Duodenal mucosa (tissue), 2 donors: ENCODE measurements around the gene SOX6.

Source experiments
- H3K27ac ChIP-seq: one replicate; pipeline ENCODE4 v1.7.0; 2013; ENCODE audit warnings: low read depth, low read length
- H3K27me3 ChIP-seq, 2 donors: one replicate each; pipeline ENCODE4 v1.7.0; 2013; ENCODE audit warnings: low read length in 2 of 2, control low read depth in 1 of 2; ENCODE audit not compliant: insufficient read depth in 2 of 2, control insufficient read depth in 1 of 2
- H3K36me3 ChIP-seq, 2 donors: one replicate each; pipeline ENCODE4 v1.7.0; 2013; ENCODE audit warnings: low read length in 2 of 2, control low read depth in 1 of 2; ENCODE audit not compliant: insufficient read depth in 2 of 2, control insufficient read depth in 1 of 2
- H3K4me1 ChIP-seq, 2 donors: one replicate each; pipeline ENCODE4 v1.7.0; 2013; ENCODE audit warnings: low read length in 2 of 2, control low read depth in 1 of 2; ENCODE audit not compliant: insufficient read depth in 2 of 2, control insufficient read depth in 1 of 2
- H3K4me3 ChIP-seq, 2 donors: one replicate each; pipeline ENCODE4 v1.7.0; 2013; ENCODE audit warnings: low read length in 2 of 2, low read depth in 1 of 2
- H3K9ac ChIP-seq, 2 donors: one replicate each; pipeline ENCODE4 v1.7.0; 2013; ENCODE audit warnings: low read length in 2 of 2, low read depth in 1 of 2
- H3K9me3 ChIP-seq, 2 donors: one replicate each; pipeline ENCODE4 v1.7.0; 2013; ENCODE audit warnings: low read length in 2 of 2, control low read depth in 1 of 2; ENCODE audit not compliant: control insufficient read depth in 1 of 2

The SOX6 gene

DNA sequence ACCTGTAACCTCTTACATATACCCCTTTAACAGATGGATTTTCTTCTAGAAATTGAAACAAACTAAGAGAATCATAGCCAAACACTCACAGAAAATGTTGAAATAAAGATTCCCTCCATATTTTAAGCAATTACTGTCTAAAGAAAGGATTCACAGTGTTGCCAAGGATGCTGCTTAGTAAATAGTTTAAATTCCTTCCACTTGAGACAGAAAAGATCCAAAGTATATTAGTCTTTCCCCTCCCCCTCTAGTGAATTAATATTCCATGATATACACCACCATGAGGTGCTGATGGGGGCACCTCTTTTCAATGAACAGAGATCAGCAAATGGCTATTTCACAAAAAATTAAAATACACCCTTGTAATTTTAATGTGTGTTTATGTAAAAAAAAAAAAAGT lies 186.8 kb downstream of the SOX6 start:
- Histone ChIP-seq H3K9me3 (no peaks in the 10 kb centered on the region), H3K36me3 (no peaks in the 10 kb centered on the region), H3K27ac (no peak overlapping the region), H3K4me3 (no peak overlapping the region), H3K4me1 (no peaks in the 10 kb centered on the region), H3K9ac (no peak overlapping the region), H3K27me3 (no peaks in the 10 kb centered on the region)

DNA sequence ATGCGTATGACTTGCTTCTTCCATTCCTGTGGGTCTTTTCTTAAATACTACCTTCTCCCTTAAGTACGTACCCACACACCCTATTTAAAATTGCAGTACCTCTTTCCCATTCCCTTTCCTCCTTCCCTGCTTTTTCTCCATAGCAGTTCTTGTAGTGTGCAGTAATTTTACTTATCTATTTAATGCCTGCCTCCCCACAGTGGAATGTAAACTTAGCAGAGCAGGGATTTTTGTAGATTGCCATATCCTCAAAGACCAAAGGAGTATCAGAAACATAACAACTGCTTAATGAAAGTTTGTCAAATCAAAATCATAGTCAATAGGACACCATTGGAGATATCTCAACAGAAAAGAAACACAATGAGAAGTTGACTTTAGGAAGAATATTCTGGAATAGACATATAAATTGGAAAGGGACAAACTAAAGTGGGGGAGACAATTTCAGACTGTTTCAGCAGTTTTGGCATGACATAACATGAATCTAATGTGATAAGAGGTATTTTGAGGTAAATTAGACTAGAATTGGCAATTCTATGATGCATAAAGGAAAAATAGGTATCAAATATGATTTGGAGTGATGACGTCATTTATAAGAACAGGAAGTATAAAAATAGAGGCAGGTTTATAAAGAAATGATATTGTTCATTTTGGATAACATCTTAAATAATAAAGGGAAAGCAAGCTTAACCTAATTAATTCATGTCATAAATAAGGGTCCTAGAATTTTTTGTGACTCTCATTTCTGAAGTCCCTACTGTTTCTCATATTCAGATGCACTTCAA lies 188.4 kb downstream of the SOX6 start:
- no peaks in the 10 kb centered on the region for H3K27me3 ChIP-seq
- H3K4me3 ChIP-seq, result no peak overlapping the region
- H3K36me3 ChIP-seq, result no peaks in the 10 kb centered on the region
- no peak overlapping the region for H3K27ac ChIP-seq
- no peaks in the 10 kb centered on the region for H3K4me1 ChIP-seq
- H3K9ac ChIP-seq, result no peak overlapping the region
- H3K9me3 ChIP-seq, result no peaks in the 10 kb centered on the region

DNA sequence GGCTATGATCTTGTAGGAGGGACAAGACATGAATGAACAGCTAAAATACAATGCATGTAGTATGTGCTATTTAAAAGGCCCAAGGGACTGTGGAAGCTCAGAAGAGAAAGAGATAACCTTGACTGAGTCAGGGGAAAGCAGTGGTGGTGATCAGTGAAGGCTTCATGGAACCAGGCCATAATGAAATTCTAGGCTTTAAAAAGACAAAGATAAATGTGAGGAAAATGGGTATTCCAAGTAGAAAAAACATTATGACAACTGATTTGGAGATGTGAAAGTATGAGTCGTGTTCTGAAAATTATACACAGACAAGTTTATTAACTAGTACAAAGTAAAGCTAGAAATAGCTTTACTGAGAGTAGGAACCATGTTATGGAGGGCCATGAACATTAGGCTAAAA lies 189.8 kb downstream of the SOX6 start:
- no peak overlapping the region for H3K9ac ChIP-seq
- no peak overlapping the region for H3K4me3 ChIP-seq
- no peaks in the 10 kb centered on the region for H3K36me3 ChIP-seq
- H3K27ac ChIP-seq, result no peak overlapping the region
- H3K4me1 ChIP-seq, result no peaks in the 10 kb centered on the region
- H3K9me3 ChIP-seq, result no peaks in the 10 kb centered on the region
- no peaks in the 10 kb centered on the region for H3K27me3 ChIP-seq

DNA sequence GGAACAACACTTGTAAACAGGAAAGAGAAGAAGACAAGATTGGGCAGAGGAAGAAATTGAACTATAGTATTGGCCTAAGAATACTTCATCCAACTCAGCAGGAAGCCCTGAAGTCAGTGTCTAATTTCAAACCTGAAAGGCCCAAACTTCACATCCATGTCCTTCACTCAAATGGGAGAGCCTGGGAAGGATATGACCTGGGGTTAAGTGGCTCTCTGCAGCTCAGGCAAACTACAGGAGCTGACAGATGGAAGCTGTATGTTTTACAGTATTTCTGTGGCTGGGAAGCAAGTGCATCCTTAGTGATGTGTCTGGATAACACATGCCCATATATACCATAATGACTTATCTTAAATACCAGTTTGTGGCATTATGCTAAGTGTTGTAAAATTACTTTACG lies 196.2 kb downstream of the SOX6 start:
- H3K4me1 ChIP-seq, result no peaks in the 10 kb centered on the region
- H3K27me3 ChIP-seq, result no peaks in the 10 kb centered on the region
- no peak overlapping the region for H3K4me3 ChIP-seq
- no peak overlapping the region for H3K9ac ChIP-seq
- H3K27ac ChIP-seq, result no peak overlapping the region
- no peaks in the 10 kb centered on the region for H3K36me3 ChIP-seq
- no peaks in the 10 kb centered on the region for H3K9me3 ChIP-seq

DNA sequence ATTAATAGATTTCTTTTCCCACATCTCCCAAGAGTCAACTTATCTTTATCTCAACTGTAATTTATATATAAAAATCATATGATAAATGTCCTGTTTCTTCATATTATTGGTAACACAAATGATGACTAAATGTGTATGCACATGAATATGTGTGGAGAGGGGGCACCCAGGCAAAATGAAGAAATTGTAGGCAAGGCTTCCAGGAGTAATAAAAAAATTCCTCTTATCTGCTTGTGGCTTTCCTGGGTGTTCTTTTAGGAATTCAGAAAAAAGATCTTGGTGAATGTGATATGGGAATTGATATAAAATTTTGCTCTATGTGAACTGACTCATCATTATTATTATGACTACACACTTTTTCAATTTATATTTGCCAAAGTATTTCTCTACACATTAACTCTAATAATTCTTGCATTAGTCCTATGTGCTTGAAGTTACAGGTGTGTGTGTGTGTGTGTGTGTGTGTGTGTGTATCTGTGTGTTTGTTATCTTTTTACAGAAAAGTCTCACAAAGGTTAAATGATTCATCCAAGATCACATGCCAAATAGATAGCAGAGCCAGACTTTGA lies 197.8 kb downstream of the SOX6 start:
- Histone ChIP-seq H3K4me1 (no peaks in the 10 kb centered on the region), H3K9me3 (no peaks in the 10 kb centered on the region), H3K4me3 (no peak overlapping the region), H3K27ac (no peak overlapping the region), H3K36me3 (no peaks in the 10 kb centered on the region), H3K9ac (no peak overlapping the region), H3K27me3 (no peaks in the 10 kb centered on the region)

DNA sequence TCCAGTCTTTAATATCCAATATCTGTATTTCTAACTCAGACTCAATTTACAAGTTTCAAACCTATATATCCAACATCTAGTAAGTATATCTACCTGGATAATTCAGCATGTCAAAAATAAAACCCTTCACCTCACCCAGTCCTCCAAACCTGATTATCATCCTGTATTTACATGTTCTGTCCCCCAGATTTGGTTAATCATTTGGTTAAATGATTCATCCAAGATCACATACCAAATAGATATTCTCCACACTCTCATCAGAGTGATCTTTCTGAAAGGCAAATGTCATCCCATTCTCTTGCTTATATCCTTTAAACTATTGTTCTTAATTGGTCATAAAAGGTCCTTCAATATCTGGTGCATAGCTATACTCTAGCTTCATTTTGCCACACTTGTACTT lies 199.0 kb downstream of the SOX6 start:
- no peaks in the 10 kb centered on the region for H3K36me3 ChIP-seq
- no peaks in the 10 kb centered on the region for H3K27me3 ChIP-seq
- no peaks in the 10 kb centered on the region for H3K4me1 ChIP-seq
- no peaks in the 10 kb centered on the region for H3K9me3 ChIP-seq
- no peak overlapping the region for H3K27ac ChIP-seq
- no peak overlapping the region for H3K4me3 ChIP-seq
- no peak overlapping the region for H3K9ac ChIP-seq

DNA sequence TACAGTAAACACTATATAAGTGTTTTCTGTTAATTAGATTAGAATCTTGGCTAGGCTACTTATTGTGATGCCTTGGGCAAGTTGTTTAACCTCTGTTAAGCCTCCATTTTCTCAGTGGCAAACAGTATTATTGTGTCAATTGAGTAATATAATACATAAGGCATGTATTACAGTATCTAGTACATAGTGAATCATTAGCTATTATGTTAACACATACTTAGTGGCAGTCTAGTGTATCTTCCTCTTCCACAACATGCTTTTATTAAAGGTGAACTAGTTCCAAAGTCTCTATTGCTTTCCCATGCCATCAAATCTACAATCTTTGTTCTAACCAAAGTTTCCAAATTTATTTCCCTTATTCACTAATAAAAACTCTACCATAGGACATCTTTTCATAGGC lies 200.9 kb downstream of the SOX6 start:
- Histone ChIP-seq H3K4me1 (no peaks in the 10 kb centered on the region), H3K9ac (no peak overlapping the region), H3K36me3 (no peaks in the 10 kb centered on the region), H3K27ac (no peak overlapping the region), H3K27me3 (no peaks in the 10 kb centered on the region), H3K4me3 (no peak overlapping the region), H3K9me3 (no peaks in the 10 kb centered on the region)

DNA sequence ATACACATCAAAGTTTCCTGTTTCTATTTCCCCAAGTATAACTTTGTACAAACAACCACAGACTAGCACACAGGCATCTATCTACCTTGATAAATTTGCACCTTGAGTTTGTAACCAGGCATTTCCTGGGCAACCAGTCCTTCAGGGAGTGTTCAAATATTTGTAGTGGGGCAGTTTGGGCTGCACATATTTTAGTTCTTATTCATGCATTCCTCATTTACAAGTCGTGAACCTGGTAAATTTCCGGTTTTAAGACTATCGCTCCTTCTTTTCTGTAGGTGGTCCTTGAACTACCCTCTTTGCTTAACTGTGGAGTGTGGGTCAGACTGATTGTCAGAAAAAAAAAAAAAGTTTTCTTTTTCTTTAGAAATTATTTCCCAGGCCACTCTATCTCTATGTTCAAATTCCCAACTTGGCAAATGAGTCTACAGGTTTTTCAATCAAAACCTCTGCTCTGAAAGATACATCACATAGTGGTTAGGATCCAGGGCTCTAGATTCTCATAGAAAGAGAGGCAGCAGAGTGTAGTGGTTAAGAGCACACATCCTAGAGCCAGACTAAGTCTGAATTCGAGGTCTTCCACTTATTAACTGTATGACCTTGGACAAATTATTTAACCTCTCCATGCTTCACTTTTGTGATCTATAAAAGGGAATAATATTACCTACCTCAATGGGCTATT lies 201.5 kb downstream of the SOX6 start:
- H3K36me3 ChIP-seq, result no peaks in the 10 kb centered on the region
- no peaks in the 10 kb centered on the region for H3K27me3 ChIP-seq
- no peaks in the 10 kb centered on the region for H3K4me1 ChIP-seq
- H3K4me3 ChIP-seq, result no peak overlapping the region
- no peak overlapping the region for H3K9ac ChIP-seq
- no peak overlapping the region for H3K27ac ChIP-seq
- H3K9me3 ChIP-seq, result no peaks in the 10 kb centered on the region

DNA sequence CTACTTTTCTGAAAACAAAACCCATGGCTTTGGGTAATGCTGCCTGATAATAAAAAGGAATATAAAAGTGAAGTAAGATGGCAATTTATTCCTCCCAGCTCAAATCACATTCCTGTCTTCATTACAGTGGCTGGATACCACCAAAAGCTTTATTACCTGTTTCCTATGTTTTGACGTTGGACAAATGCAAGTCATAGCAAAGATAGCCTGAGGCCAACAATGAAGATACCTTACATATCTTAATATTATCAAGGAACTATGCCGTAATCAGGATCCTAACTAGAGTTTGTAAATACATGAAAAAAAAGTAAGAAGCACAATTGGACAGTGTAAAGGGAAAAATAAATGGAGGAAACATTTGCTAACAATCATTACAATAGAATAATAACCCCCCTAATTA lies 202.4 kb downstream of the SOX6 start:
- H3K36me3 ChIP-seq, result no peaks in the 10 kb centered on the region
- no peaks in the 10 kb centered on the region for H3K27me3 ChIP-seq
- no peaks in the 10 kb centered on the region for H3K4me1 ChIP-seq
- H3K4me3 ChIP-seq, result no peak overlapping the region
- H3K27ac ChIP-seq, result no peak overlapping the region
- no peaks in the 10 kb centered on the region for H3K9me3 ChIP-seq
- no peak overlapping the region for H3K9ac ChIP-seq

DNA sequence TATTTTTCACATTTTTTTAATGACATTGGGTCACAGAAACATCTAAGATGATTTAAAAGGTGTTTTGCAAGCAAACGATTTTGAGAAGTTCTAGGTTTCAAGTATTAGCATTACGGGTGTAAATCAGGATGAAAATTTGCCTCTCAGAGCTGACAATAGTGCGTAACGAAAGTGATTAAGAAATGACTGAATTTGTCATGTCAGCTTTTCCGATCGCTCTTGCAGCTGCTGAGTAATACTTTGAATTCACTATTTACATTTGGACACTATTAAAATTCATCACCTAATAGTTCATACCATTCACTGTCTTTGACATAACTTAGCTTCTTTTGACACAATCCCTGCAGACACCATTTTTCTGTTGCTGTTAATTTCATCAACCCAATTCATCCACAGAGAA lies 205.2 kb downstream of the SOX6 start:
- Histone ChIP-seq H3K27ac (no peak overlapping the region), H3K9ac (no peak overlapping the region), H3K27me3 (no peaks in the 10 kb centered on the region), H3K9me3 (no peaks in the 10 kb centered on the region), H3K4me3 (no peak overlapping the region), H3K36me3 (no peaks in the 10 kb centered on the region), H3K4me1 (no peaks in the 10 kb centered on the region)
